ENCODE measurements around the gene ZNF653.
"Not testable (repeated sequence)": the region's sequence is repeated elsewhere in the genome, so short reads cannot be mapped to it uniquely, and the experiment has no call there.

Gene ZNF653

DNA sequence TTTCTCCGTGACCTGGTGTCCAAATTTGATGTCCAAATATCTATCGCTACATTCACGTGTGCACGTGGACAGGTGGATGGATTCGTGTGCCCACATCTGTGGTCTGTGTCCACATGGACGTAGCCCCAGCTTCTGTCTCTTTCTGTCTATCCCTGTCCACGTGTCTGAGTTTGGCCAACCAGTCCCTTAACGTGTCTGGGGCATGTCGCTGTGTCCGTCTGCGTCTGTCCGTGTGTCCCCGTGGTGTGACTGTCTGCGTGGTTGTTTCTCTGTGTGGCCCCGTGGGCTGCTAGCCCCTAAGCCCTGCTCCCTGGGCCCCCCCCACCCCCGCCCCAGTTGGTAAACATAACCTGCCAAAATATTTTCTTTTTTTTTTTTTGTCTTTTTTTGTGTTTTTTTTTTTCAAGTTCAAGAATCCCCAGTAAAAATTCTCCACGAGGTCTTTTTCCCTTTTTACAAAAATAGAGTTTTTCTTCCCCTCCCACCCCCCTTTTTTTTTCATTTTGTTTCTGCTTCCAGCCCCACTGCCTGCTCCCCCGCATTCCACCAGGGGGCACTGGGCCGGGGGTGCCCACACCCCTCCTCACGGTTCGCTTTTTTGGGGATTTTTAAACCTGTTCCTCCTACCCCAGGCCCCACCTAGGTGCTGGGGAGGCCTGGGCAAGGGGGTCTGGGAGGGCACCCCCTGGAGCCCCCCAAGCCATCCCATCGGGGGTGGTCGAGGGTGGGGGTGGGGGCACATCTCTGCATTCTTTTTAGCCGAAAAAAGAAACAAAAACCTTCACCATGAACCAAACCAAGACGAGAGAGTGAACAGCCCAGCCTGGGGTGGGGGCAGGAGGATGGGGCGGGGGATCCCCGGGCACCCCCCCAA, 51.9 kb downstream of the ZNF653 start:
- DNase-seq = no peak

DNA sequence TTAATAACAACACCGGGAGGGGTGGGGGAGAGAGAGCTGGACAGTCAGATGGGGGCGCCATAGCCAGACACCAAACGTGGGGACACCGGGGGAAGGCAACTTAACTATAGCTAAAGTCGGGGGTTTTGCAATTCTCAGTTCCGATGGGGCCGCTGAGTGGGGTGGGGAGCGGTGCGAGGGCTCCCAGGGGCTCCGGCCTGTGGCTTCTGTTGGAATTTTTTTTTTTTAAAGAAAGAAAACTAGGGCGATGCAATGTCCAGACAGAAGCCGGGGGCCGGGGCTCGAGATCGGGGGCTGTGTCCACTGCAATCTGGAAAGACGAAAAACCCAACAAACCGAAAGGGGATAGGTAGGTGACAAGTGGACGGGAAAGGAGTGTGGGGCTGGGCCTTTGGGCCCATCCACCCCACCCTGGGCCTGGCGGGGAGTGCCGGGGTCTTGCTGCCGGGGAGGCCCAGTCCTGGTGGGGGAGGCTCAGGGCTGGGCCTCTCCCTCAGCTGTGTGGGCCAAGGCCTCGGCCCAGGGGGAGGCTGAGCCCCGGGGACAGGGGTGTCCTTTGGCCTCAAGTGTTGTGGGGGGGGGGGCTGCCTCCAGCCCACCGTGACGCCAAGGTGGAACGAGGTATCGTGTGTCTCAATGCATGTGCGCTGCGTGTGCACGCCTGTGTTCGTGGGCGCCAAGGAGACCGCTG, 52.9 kb downstream of the ZNF653 start:
- DNase-seq = no peak

DNA sequence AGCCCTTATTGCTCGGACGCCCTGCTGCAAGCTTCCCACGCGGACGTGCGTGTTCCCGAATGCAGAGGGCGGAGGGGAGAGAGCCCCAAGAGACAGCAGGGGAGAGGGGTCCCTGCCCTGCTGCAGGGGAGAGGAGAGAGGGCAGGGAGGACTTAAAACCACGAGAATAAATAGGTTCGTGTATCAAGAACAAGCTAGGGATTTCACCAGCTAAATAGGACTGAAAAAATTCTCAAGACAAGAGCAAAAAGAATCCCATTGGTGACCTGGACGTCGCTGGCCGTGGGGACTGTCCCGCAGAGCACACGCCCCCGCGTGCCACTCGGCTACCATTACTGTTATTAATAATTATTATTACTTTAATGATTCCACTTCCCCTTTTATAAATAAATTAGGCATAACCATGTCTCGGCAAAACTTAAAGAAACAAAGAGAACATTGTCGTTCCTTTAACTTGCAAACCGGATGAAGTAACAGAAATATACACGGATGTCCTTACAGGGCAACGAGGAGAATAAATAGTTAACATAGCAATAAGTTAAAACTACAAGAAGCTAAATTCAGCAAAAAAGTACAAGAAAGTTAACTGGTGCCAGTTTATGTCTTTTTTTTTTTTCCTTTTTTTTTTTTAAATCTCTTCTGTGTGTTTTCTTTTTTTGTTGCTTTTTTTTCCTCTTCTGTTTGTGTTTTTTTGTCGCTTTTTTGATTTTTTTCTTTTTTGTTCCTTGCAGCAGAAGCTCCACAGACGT, 53.6 kb downstream of the ZNF653 start:
- DNase-seq = no peak

DNA sequence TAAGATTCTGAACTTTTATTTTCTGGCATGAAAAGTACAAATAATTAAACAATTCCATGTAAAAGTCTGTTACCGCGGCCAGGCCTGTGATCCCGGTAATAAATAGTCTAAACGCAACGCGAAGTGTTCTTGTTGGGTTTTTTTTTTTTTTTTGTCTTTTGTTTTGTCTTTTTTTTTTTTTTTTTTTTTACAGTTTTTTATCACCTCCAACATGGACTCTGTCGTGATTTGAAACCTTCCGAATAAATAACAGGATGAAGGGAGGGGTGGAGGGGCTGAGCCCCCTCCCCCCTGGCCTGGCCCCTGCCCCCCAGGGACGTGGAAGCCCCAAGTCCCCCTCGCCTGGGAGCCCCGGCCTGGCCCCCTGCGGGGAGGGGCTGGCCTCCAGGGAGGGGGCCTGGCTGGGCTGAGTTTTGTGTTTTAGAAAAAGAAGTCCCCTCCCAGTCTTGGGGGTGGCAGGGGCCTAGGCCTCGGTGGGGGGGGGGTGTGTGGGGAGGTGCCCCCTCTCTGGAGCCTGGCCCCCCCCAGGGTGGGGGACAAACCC, 54.2 kb downstream of the ZNF653 start:
- DNase-seq = no peak

DNA sequence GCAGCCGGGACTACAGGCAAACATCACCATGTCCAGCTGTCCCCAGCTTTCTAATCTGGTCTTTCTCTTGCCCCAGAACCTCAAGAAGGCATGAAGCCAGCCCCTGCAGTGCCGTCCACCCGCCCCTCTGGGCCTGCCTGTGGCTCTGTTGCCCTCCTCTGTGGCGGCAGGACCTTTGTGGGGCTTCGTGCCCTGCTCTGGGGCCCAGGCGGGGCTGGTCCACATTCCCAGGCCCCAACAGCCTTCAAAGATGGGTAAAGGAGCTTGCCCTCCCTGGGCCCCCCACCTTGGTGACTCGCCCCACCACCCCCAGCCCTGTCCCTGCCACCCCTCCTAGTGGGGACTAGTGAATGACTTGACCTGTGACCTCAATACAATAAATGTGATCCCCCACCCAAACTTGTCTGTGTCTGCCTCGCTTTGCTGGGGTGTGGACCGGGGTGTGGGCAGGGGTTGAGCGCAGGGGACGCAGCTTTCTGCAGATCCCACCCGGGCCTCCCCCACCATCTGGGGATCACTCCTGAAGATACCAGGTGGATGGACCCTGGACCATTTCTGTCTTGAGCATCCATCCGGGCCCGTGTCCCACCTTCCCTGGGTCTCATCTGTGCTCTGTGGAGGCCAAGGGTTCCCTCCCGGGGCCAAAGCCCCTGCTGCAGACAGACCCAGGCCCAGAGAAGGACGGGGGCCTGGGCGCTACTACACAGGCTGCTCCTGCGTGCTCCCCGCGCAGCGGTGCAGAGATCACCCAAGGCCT, 54.9 kb downstream of the ZNF653 start:
- no peak for DNase-seq

DNA sequence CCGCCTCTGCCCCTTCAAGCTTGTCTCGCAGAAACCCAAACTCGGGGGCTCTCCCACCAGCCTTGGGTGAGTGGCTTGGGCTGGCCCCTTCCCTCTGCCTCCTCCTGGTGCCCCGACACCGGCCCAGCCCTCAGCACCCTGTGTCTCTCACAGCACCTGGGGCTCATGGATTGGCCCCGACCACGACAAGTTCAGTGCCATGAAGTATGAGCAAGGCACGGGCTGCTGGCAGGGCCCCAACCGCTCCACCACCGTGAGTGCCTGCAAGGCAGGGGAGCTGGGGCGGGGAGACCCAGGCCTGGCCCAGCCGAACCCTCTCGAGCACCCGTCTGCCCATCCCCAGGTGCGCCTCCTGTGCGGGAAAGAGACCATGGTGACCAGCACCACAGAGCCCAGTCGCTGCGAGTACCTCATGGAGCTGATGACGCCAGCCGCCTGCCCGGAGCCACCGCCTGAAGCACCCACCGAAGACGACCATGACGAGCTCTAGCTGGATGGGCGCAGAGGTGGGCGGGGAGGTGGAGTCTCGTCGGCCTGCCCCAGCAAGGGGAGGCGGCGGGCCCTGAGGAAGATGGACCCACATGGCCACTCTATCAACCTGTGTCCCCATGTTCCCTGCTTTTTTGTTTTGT, 56.6 kb downstream of the ZNF653 start:
- DNase-seq = no peak

DNA sequence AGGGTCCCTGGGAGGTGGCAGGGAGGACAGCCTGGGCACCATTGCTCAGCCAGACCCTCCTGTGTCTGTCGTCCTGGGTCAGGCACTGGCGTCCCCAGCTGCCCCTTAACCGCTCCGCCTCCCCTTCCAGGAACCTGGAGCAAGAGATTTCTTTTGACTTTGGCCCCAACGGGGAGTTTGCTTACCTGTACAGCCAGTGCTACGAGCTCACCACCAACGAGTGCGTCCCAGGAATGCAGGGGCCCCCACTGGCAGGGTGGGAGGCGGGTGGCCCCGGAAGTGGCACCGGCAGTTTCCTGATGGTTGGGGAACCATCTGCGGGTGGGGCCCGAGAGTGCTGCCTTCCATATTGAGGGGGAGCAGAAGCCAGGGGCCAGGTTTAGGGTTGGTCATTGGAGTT, 57.2 kb downstream of the ZNF653 start:
- no peak for DNase-seq

DNA sequence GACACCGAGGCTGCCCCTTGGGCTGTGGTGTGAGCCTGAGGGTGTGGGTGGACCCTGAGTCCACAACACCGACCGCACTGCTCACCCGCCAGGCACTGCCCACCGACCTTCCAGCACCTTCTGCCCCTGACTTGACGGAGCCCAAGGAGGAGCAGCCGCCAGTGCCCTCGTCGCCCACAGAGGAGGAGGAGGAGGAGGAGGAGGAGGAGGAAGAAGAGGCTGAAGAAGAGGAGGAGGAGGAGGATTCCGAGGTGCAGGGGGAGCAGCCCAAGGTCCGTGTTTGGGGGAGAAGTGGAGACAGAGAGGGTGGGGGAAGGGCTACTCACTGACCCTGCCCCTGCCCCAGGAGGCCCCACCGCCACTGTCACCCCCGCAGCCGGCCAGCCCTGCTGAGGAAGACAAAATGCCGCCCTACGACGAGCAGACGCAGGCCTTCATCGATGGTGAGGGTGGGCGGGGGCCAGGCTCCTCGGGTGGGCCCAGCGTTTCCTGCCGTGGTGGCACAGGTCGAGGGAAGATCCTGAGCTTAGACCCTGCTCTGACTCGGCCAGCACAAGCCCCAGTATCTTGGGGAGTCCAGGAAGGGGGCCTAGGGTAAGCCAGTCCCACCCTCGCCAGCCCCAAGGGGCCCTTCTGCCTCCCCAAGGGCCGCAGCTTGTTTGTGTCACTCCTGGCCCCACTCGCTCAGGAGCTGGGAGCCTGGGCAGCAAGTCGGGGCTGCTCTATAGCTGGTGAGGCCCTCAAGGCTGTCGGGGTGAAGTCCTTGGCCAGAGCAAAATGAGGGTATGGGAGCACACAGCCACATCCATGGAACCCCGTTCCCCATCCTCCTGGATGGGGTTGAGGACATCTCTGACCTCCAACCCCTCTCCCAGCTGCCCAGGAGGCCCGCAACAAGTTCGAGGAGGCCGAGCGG, 58.0 kb downstream of the ZNF653 start:
- DNase-seq = no peak

DNA sequence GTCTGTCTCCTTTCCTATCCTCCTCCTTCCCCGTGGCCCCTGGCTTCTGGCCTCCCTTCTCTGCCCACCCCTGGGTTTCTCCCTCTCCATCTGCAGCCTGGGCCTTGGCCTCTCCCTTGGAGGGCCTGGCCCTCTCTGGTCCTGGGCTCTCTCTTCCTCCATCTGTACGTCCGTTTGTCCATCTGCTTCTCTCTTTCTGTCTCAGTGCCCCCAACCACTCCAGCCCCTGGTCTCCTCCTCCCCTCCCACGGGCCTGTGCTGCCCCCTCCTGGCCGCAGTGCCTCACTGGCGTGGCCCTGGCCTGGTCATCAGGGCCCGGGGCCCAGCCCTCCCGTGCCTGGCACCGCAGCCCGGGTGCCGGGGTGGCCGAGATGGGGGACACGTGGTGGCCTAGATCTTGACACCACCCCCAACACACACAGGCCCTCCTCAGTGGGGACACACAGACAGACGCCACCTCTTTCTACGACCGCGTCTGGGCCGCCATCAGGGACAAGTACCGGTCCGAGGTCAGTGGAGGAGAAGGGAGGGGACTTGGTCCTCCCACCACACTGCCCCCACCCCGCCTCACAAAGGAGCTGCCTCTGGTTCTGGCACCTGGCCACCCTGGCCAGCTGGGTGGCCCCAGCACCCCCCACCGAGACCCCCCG, 58.9 kb downstream of the ZNF653 start:
- peak; percentile 40 for DNase-seq

DNA sequence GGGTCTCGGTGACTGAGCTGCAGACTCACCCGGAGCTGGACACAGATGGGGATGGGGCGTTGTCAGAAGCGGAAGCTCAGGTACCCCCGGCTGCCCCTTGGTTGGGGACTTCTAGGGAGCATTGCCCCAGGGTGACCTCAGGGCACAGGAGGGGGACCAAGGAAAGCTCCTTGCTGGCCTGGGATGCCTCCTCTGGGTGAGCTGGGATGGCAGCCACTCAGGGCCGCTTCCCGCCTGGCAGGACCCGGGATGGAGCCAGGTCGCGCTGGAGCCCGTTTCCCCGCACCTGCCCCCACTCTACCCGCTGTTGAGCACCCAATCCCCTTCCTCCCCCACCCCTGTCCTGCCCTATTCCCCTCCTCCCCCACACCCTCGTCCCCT, 59.4 kb downstream of the ZNF653 start:
- DNase-seq = no peak

DNA sequence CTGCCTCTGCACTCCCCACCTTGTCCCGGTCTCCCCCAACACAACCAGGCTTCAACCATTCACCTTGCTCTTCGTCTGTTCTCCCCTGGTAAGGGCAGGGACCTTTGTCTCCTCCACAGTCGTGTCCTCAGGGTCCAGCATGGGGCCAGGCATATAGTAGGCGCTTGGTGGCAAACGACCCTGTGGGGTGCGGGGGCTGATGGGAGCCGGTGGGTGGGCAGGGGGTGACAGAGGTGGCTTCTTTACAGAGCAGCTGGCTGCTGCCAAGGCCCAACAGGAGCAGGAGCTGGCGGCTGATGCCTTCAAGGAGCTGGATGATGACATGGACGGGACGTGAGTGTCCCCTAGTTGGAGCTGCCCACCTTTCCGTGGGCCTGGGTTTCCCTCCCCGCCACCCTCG, 60.5 kb downstream of the ZNF653 start:
- no peak for DNase-seq

DNA sequence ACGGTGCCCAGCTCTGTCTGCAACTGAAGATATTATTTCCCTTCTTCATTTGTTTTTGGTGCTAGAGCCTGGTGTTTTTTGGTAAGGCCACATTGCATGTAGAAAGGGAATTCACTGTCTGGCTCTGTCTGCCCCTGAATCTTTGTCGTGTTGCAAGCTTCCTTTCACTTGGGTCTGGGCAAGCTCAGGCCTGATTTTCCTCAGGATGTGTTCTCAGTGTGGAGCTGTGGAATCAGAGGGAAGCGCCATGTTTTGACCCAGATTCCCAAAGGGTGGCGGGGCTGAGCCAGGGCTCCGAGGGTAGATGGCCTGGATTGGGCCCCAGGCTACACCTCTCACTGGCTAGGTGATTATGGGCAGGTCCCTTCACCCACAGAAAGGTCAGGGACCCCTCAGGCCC, 61.6 kb downstream of the ZNF653 start:
- DNase-seq = no peak

DNA sequence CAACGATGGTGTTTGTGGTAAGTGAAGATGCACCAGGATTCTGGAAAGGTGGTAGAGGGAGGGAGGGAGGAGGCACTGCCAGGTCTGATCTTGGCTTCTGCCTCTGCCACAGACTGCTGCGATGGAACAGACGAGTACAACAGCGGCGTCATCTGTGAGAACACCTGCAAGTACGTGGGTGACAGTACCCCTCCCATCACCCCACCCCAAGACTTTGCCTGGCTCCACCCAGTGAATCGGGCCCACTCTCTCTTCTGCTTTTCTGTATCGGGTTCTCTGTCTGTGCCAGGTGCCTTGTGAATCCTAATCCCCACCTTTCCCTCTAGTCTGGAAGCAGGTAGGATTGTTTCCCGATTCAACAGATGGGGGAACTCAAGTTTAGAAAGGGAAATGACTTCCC, 67.7 kb downstream of the ZNF653 start:
- no peak for DNase-seq

DNA sequence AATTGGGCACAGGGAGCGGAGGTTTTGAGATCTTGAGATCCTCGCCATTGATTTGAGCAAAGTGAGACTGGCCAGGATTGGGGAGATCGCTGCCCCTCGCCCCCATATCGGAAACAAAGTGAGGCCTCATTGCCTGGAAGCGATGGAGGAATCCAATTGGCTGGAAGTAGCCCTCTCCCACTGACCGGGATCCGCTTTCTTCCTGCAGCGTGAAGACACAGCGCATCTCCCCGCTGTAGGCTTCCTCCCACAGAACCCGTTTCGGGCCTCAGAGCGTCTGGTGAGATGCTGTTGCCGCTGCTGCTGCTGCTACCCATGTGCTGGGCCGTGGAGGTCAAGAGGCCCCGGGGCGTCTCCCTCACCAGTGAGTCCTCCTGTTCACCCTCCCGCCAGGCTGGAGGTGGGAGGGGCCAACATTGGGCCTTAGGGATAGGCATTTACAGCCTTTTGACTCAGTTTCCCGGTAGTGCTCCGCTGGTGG, 69.8 kb downstream of the ZNF653 start:
- DNase-seq = no peak

DNA sequence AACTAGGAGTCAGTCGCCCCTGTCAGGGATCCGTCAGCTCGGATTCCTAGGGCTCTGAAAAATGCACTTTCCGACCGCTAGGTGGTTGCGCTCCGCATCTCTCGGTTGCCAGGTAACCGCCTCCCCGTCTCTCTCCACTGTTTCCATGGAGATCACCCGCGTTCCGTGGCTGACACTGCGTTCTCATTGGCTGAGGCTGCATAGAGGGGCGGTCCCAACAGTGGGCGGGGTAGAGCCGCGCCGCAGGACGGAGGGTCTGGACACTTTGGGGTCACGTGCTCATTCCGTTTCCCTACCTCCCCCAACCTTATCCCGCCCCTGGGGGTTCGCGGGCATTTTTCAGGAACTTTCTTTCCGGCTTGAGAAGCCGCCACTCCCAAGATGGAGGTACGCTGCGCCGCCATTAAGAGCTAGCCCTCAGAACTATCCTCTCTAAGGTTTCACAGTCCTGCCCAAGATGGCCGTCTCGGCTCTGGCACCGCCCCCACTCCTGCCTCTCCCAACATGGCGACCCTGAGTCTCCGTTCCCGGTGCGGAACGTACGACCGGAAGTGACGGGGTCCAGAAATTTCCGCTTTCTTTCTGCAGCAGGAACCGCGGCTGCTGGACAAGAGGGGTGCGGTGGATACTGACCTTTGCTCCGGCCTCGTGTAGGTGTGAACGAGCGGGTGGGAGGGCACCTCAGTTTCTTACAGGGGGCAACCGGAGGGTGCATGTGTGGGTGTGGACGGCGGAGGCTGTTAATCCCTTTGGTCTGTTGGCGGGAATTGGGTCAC, 70.4 kb downstream of the ZNF653 start, which contains the start of the genes ODAD3 and PRKCSH:
ODAD3 (minus strand) TSS at position 65 of the 776 bp plus-strand sequence. CDS start 105 bp downstream, outside the sequence.
PRKCSH (plus strand) TSS at position 579 of the 776 bp plus-strand sequence. CDS start 483 bp downstream, outside the sequence.
- DNase-seq = peak; percentile 99

DNA sequence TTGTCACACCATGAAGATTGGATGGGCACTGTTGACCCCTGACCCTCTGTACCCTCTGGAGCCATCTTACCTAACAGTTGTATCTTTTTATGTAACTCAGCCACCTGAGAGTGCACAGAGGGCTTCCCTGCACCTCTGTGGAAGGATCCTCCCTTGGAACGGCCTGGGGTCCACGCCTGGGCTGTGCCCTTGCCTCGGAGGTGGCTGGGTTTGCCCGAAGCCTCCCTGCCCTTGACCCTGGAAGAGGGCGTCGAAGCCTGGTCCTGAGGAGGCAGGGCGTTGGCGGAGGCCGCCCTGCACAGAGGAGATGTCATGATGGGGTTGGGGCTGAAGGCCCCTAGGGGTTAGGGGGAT, 71.0 kb downstream of the ZNF653 start:
- DNase-seq = no peak

DNA sequence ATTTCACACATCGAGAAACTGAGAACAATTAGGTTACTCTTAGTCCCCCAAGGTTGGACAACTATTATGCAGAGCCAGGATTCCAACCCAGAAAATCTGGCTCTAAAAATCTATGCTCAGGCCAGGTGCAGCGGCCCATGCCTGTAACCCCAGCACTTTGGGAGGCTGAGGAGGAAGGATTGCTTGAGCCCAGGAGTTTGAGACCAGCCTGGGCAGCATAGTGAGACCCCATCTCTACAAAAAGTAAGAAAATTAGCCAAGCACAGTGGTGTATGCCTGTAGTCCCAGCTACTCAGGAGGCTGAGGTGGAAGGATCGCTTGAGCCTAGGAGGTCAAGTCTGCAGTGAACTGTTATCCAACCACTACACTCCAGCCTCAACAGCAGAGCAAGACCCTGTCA, 72.1 kb downstream of the ZNF653 start:
- DNase-seq = not testable (repeated sequence)

Data from CD4-positive, alpha-beta T cell treated with Interleukin-12 subunit alpha and Interleukin-12 subunit beta, for 1 hour (primary cell).